MM.1S (cell line): ENCODE data around the gene LLGL1.

Experiments used
- DNase-seq: peaks from one replicate; pipeline ENCODE4 v3.0.0-alpha.2; 2015
- H2AFZ ChIP-seq: fragments of 300-600 bp; sonication (generic); 2 replicates; pipeline ENCODE4 v1.6.0; 2016; ENCODE audit warnings: antibody characterized with exemption, low read length
- H3F3A ChIP-seq: fragments of 300-600 bp; sonication (generic); 2 replicates; pipeline ENCODE4 v1.6.1; 2016; ENCODE audit warnings: mild to moderate bottlenecking, antibody characterized with exemption, low read length, moderate library complexity, mixed read lengths; ENCODE audit not compliant: insufficient read depth
- H3K27ac ChIP-seq: fragments of 300-600 bp; sonication (generic); 2 replicates; pipeline ENCODE4 v1.5.1; 2016; ENCODE audit warnings: mild to moderate bottlenecking, low read length
- H3K27me3 ChIP-seq: fragments of 300-600 bp; sonication (generic); replicated peaks from 2 replicates; pipeline ENCODE4 v1.6.0; 2016; ENCODE audit warnings: low read length; ENCODE audit not compliant: insufficient read depth
- H3K36me3 ChIP-seq: fragments of 300-600 bp; sonication (generic); replicated peaks from 2 replicates; pipeline ENCODE4 v1.6.1; 2016; ENCODE audit warnings: mild to moderate bottlenecking, low read length, mixed read lengths; ENCODE audit not compliant: insufficient read depth
- H3K4me1 ChIP-seq: fragments of 300-600 bp; sonication (generic); 2 replicates; pipeline ENCODE4 v1.6.1; 2016; ENCODE audit warnings: low read length, mixed read lengths
- H3K4me2 ChIP-seq: fragments of 300-600 bp; sonication (generic); 2 replicates; pipeline ENCODE4 v1.6.0; 2016; ENCODE audit warnings: low read depth, low read length
- H3K4me3 ChIP-seq: fragments of 300-600 bp; sonication (generic); 2 replicates; pipeline ENCODE4 v1.5.1; 2016; ENCODE audit warnings: low read length, mixed read lengths
- H3K79me2 ChIP-seq: fragments of 300-600 bp; sonication (generic); 2 replicates; pipeline ENCODE4 v1.6.1; 2016; ENCODE audit warnings: mixed run types, low read length, mixed read lengths
- H3K9ac ChIP-seq: fragments of 300-600 bp; sonication (generic); 2 replicates; pipeline ENCODE4 v1.6.1; 2016; ENCODE audit warnings: low read length, mixed read lengths
- H3K9me2 ChIP-seq: fragments of 300-600 bp; sonication (generic); replicated peaks from 2 replicates; pipeline ENCODE4 v1.6.1; 2016; ENCODE audit warnings: mild to moderate bottlenecking, low read length, mixed read lengths; ENCODE audit not compliant: insufficient read depth
- H3K9me3 ChIP-seq: fragments of 300-600 bp; sonication (generic); replicated peaks from 2 replicates; pipeline ENCODE4 v1.6.1; 2016; ENCODE audit warnings: mild to moderate bottlenecking, low read length, mixed read lengths; ENCODE audit not compliant: insufficient read depth
- H4K20me1 ChIP-seq: fragments of 300-600 bp; sonication (generic); 2 replicates; pipeline ENCODE4 v1.6.1; 2016; ENCODE audit warnings: mild to moderate bottlenecking, low read length, moderate library complexity, mixed read lengths; ENCODE audit not compliant: insufficient read depth
- EZH2 ChIP-seq: fragments of 300-600 bp; sonication (generic); optimal IDR thresholded peaks from 2 replicates; pipeline ENCODE3; 2017; ENCODE audit warnings: low read depth, mild to moderate bottlenecking, antibody characterized with exemption, low read length, mixed read lengths
- EZH2phosphoT487 ChIP-seq: fragments of 300-600 bp; sonication (generic); IDR thresholded peaks from 2 replicates; pipeline ENCODE4 v1.6.1; 2018; ENCODE audit warnings: antibody characterized with exemption, low read length
- TF ChIP-seq, protein P1 (sequence below): fragments of 300-600 bp; sonication (generic); IDR thresholded peaks from 2 replicates; pipeline ENCODE4 v1.5.1; 2016; ENCODE audit warnings: antibody characterized with exemption, low read length, mixed read lengths

The LLGL1 gene

DNA sequence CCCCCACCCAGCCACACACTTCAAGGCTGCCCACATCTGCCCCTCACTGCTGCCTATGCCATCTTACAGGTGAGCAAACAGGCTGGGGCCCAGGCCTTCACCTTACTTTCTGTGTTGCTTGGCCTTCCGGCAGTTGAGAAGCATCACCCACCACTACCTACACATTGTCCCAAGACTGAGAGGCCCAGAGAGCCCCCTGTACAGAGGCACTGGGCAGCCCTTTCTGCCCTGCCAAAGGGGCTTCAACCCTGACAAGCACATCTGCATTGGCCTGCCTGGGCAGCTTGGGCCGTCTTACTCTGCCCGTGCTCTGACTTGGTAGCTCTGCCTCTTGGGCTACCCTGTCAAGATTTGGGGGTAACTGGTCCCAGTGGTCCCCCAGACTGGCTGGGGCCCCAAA, 36.2 kb downstream of the LLGL1 start:
- peak overlapping the region; percentile 72; the same call in 1 of the 2 replicates for H3K27ac ChIP-seq
- peaks cover 19% of the 10 kb centered on the region for H3K4me1 ChIP-seq
- no peaks in the 10 kb centered on the region for H3K36me3 ChIP-seq
- H3K27me3 ChIP-seq: no peaks in the 10 kb centered on the region
- H3K4me2 ChIP-seq: peak overlapping the region; percentile 77
- peak overlapping the region; percentile 75 for H3K9ac ChIP-seq
- no peaks in the 10 kb centered on the region for H3K9me3 ChIP-seq
- peaks cover 32% of the 10 kb centered on the region for H3K79me2 ChIP-seq
- H2AFZ ChIP-seq: peak overlapping the region; percentile 92; the same call in 1 of the 2 replicates
- DNase-seq: no peak
- peaks cover 5% of the 10 kb centered on the region for H4K20me1 ChIP-seq
- H3K9me2 ChIP-seq: no peaks in the 10 kb centered on the region
- peak overlapping the region; percentile 91 for H3K4me3 ChIP-seq
- TF ChIP-seq EZH2: no peak
- no peak for TF ChIP-seq EZH2phosphoT487
- peaks cover 29% of the 10 kb centered on the region for H3F3A ChIP-seq

DNA sequence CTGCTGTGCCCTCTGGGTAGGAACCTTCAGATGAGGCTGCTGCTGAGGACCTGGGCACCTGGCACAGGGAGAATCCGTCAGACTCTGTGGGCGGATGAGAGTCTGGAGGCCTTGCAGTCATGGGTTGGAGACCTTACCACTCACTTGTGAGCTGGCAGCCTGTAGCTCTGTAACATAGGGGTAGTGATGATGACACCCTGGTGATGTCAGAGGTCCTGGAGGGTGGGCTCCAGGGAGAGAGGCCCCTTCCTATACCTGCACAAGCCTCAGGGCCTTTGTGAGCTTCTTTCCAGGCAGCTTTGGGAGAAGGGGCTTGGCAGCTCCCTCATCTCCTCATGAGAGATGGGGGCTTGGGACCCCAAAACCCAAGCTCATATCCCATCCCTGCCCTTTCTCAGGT, 36.7 kb downstream of the LLGL1 start:
- Histone ChIP-seq H3K4me1 (peaks cover 14% of the 10 kb centered on the region), H3K9me2 (no peaks in the 10 kb centered on the region), H4K20me1 (peaks cover under 1% of the 10 kb centered on the region; the same call in 1 of the 2 replicates), H3K36me3 (no peaks in the 10 kb centered on the region), H3K4me2 (peak overlapping the region; percentile 77), H3K27ac (peak overlapping the region; percentile 72; the same call in 1 of the 2 replicates), H3K79me2 (peaks cover 27% of the 10 kb centered on the region), H2AFZ (no peak overlapping the region), H3K9ac (peak overlapping the region; percentile 75; the same call in 1 of the 2 replicates), H3K4me3 (no peak overlapping the region), H3K27me3 (no peaks in the 10 kb centered on the region), H3K9me3 (no peaks in the 10 kb centered on the region), H3F3A (peaks cover 29% of the 10 kb centered on the region)
- DNase-seq: no peak
- TF ChIP-seq, protein P1, sequence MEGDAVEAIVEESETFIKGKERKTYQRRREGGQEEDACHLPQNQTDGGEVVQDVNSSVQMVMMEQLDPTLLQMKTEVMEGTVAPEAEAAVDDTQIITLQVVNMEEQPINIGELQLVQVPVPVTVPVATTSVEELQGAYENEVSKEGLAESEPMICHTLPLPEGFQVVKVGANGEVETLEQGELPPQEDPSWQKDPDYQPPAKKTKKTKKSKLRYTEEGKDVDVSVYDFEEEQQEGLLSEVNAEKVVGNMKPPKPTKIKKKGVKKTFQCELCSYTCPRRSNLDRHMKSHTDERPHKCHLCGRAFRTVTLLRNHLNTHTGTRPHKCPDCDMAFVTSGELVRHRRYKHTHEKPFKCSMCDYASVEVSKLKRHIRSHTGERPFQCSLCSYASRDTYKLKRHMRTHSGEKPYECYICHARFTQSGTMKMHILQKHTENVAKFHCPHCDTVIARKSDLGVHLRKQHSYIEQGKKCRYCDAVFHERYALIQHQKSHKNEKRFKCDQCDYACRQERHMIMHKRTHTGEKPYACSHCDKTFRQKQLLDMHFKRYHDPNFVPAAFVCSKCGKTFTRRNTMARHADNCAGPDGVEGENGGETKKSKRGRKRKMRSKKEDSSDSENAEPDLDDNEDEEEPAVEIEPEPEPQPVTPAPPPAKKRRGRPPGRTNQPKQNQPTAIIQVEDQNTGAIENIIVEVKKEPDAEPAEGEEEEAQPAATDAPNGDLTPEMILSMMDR: no peak
- TF ChIP-seq EZH2phosphoT487 (no peak), EZH2 (no peak)

DNA sequence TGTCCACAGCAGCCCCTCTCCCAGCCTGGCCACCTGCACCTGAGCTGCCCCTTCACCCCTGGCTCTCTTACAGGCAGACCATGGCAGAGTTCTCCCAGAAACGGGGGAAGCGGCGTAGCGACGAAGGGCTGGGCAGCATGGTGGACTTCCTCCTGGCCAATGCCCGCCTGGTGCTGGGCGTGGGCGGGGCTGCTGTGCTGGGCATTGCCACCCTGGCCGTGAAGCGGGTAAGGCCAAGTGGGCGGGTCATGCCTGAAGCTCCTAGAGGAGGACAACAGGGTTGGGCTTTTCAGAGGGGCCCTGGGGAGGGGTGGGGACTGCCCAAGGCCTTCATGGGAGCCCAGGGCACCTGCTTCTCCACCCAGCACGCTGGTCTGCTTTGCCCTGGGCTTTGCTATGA, 37.2 kb downstream of the LLGL1 start:
- Histone ChIP-seq H3K9ac (no peak overlapping the region), H3K4me2 (no peak overlapping the region), H3K79me2 (peaks cover 23% of the 10 kb centered on the region), H3K27me3 (no peaks in the 10 kb centered on the region), H3K4me1 (peaks cover 10% of the 10 kb centered on the region; the same call in 1 of the 2 replicates), H2AFZ (no peak overlapping the region), H3K36me3 (no peaks in the 10 kb centered on the region), H3K9me3 (no peaks in the 10 kb centered on the region), H3K9me2 (no peaks in the 10 kb centered on the region), H3K27ac (no peak overlapping the region), H3K4me3 (no peak overlapping the region), H4K20me1 (no peaks in the 10 kb centered on the region), H3F3A (peaks cover 25% of the 10 kb centered on the region)
- TF ChIP-seq EZH2: no peak
- TF ChIP-seq, protein P1: no peak
- no peak for TF ChIP-seq EZH2phosphoT487
- no peak for DNase-seq

DNA sequence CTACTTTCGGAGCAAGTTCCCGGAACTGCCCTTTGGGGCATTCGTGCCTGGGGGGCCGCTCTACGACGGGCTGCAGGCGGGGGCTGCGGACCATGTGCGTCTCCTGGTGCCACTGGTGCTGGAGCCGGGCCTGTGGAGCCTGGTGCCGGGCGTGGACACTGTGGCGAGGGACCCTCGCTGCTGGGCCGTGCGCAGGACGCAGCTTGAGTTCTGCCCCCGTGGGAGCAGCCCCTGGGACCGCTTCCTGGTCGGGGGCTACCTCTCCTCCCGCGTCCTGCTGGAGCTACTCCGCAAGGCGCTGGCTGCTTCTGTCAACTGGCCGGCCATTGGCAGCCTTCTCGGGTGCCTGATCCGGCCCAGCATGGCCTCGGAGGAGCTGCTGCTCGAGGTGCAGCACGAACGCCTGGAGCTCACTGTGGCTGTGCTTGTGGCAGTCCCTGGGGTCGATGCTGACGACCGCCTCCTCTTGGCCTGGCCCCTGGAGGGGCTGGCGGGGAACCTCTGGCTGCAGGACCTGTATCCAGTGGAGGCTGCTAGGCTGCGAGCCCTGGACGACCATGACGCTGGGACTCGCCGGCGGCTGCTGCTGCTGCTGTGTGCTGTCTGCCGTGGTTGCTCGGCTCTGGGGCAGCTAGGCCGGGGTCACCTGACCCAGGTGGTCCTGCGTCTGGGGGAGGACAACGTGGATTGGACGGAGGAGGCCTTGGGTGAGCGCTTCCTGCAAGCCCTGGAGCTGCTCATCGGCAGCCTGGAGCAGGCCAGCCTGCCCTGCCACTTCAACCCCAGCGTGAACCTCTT, 38.6 kb downstream of the LLGL1 start:
- no peak overlapping the region for H3K9ac ChIP-seq
- no peaks in the 10 kb centered on the region for H3K9me2 ChIP-seq
- no peak for DNase-seq
- H3K27me3 ChIP-seq: no peaks in the 10 kb centered on the region
- no peak overlapping the region for H3K4me3 ChIP-seq
- H3K4me2 ChIP-seq: no peak overlapping the region
- H3K36me3 ChIP-seq: no peaks in the 10 kb centered on the region
- no peaks in the 10 kb centered on the region for H4K20me1 ChIP-seq
- no peak for TF ChIP-seq EZH2phosphoT487
- TF ChIP-seq, protein P1: no peak
- TF ChIP-seq EZH2: no peak
- H3F3A ChIP-seq: peaks cover 17% of the 10 kb centered on the region; the same call in 1 of the 2 replicates
- H3K27ac ChIP-seq: no peak overlapping the region
- no peak overlapping the region for H2AFZ ChIP-seq
- H3K9me3 ChIP-seq: no peaks in the 10 kb centered on the region
- H3K79me2 ChIP-seq: peaks cover 16% of the 10 kb centered on the region
- H3K4me1 ChIP-seq: peaks cover 10% of the 10 kb centered on the region; the same call in 1 of the 2 replicates
